ENCODE measurements around the gene DOCK3.

GRCh38 chr3:50648944-50649343 is 25.8 kb upstream of the DOCK3 start:
- TF ChIP-seq PAX5 (IDR thresholded peaks at IDR 0.05; ENCODE audit: insufficient read depth, low read length, severe bottlenecking) (no peak), POLR2A (IDR thresholded peaks at IDR 0.05; ENCODE audit: low read depth, low read length) (no peak), POLR2AphosphoS5 (IDR thresholded peaks at IDR 0.05; ENCODE audit: low read depth, low read length) (no peak)

Data from GM12891 (cell line).